Erythroblast (primary cell): ENCODE measurements around the gene IGF2BP3.

Experiments
- GATA1 ChIP-seq: IDR thresholded peaks from 2 replicates; pipeline ENCODE4 v1.6.1; 2011; ENCODE audit warnings: low read depth, mild to moderate bottlenecking, control low read depth, low read length, moderate library complexity
- POLR2A ChIP-seq: IDR thresholded peaks from 2 replicates; pipeline ENCODE4 v1.6.1; 2011; ENCODE audit warnings: mild to moderate bottlenecking, low read length

GRCh38 chr7:23477157-23477499 lies 6.8 kb upstream of the IGF2BP3 start:
- TF ChIP-seq POLR2A (no peak), GATA1 (no peak)
